PC-9 (cell line): ENCODE results near the gene CCDC92.

ENCODE experiments used
- EZH2 ChIP-seq: fragments of 200-600 bp; sonication (generic); IDR thresholded peaks from 2 replicates; pipeline ENCODE4 v1.8.0; 2017; ENCODE audit warnings: antibody characterized with exemption, low read depth
- TF ChIP-seq, protein P1 (sequence below): fragments of 200-600 bp; sonication (generic); conservative IDR thresholded peaks from 2 replicates; pipeline ENCODE4 v1.6.1; 2017; ENCODE audit warnings: mixed run types, antibody characterized with exemption, mild to moderate bottlenecking, moderate library complexity

DNA sequence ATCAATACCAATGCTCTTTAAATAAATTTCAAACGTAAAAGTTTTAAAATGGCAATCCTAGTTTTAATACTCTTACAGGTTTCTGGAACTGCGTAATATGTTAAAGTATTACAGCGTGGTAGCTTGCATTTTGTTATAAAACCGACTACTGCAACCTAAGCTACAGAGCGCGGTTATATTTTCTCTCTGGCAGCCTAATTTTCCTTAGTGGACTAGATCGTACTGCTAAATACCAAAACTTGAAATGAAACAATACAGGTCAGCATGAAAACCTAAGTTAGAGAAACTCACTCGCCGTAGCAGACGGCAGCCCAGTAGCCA, 1.2 kb downstream of the CCDC92 start:
- TF ChIP-seq, protein P1, sequence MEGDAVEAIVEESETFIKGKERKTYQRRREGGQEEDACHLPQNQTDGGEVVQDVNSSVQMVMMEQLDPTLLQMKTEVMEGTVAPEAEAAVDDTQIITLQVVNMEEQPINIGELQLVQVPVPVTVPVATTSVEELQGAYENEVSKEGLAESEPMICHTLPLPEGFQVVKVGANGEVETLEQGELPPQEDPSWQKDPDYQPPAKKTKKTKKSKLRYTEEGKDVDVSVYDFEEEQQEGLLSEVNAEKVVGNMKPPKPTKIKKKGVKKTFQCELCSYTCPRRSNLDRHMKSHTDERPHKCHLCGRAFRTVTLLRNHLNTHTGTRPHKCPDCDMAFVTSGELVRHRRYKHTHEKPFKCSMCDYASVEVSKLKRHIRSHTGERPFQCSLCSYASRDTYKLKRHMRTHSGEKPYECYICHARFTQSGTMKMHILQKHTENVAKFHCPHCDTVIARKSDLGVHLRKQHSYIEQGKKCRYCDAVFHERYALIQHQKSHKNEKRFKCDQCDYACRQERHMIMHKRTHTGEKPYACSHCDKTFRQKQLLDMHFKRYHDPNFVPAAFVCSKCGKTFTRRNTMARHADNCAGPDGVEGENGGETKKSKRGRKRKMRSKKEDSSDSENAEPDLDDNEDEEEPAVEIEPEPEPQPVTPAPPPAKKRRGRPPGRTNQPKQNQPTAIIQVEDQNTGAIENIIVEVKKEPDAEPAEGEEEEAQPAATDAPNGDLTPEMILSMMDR = no peak
- no peak for TF ChIP-seq EZH2
